K562 (cell line): ENCODE data around the gene ZC3H12A. TPM values are rescaled to one million over a fixed set of nuclear protein-coding genes. Genes with fewer than 3 reads are reported as not detected.

Experiments used
- ARID3B ChIP-seq: fragments of 250-450 bp; sonication (Bioruptor Pico); IDR thresholded peaks from 2 replicates; pipeline ENCODE4 v1.4.0; 2020; ENCODE audit warnings: borderline replicate concordance
- CTCFL ChIP-seq: IDR thresholded peaks from 2 replicates; pipeline ENCODE4 v1.6.1; 2011; ENCODE audit warnings: borderline replicate concordance, low read depth, mild to moderate bottlenecking, moderate library complexity, low read length; ENCODE audit not compliant: insufficient read depth, poor library complexity, severe bottlenecking
- DMBX1 ChIP-seq: fragments of 250-450 bp; sonication (Bioruptor Pico); IDR thresholded peaks from 2 replicates; pipeline ENCODE4 v1.8.0; 2022; ENCODE audit warnings: inconsistent platforms, mild to moderate bottlenecking, moderate library complexity, borderline replicate concordance
- ELK3 ChIP-seq: fragments of 450-650 bp; formaldehyde crosslinking; IDR thresholded peaks from 2 replicates; pipeline ENCODE4 v1.4.0; 2020; ENCODE audit warnings: mild to moderate bottlenecking
- ETS1 ChIP-seq: conservative IDR thresholded peaks from 2 replicates; pipeline ENCODE4 v1.6.1; 2011; ENCODE audit warnings: low read depth, mild to moderate bottlenecking, low read length; ENCODE audit not compliant: control insufficient read depth
- HDAC1 ChIP-seq, 2 experiments: fragments of 450-650 bp; IDR thresholded peaks; 2 replicates each; pipeline ENCODE4 v1.6.1; 2016 to 2017; ENCODE audit warnings: inconsistent platforms in 1 of 2, mild to moderate bottlenecking in 1 of 2, moderate library complexity in 1 of 2
- HDGF ChIP-seq: fragments of 450-650 bp; IDR thresholded peaks from 2 replicates; pipeline ENCODE4 v1.6.1; 2016
- HES1 ChIP-seq: fragments of 450-650 bp; IDR thresholded peaks from 2 replicates; pipeline ENCODE4 v1.6.1; 2016; ENCODE audit warnings: low read depth, mild to moderate bottlenecking, moderate library complexity
- IRF2 ChIP-seq: sonication (generic); formaldehyde crosslinking; IDR thresholded peaks from 2 replicates; pipeline ENCODE4 v1.8.1; 2022; ENCODE audit warnings: mild to moderate bottlenecking, missing genetic modification reagents
- MTA2 ChIP-seq: fragments of 450-650 bp; IDR thresholded peaks from 2 replicates; pipeline ENCODE4 v1.6.1; 2016; ENCODE audit warnings: low read depth
- NCOA6 ChIP-seq: fragments of 450-650 bp; IDR thresholded peaks from 2 replicates; pipeline ENCODE4 v1.6.1; 2017; ENCODE audit warnings: mild to moderate bottlenecking
- PHB ChIP-seq: fragments of 250-450 bp; sonication (Bioruptor Pico); IDR thresholded peaks from 2 replicates; pipeline ENCODE4 v1.5.0; 2021
- TAF7 ChIP-seq: fragments of 450-650 bp; IDR thresholded peaks from 2 replicates; pipeline ENCODE4 v1.6.1; 2016; ENCODE audit warnings: missing genetic modification characterization, missing compliant biosample characterization
- TBP ChIP-seq: optimal IDR thresholded peaks from 2 replicates; pipeline ENCODE3; 2011; ENCODE audit warnings: low read depth, low read length, improper control_type of control experiment
- TSC22D4 ChIP-seq: fragments of 450-650 bp; IDR thresholded peaks from 2 replicates; pipeline ENCODE4 v1.6.1; 2016; ENCODE audit warnings: missing genetic modification characterization, missing biosample characterization, control low read depth
- ZNF184 ChIP-seq: sonication (generic); formaldehyde crosslinking; IDR thresholded peaks from 2 replicates; pipeline ENCODE4 v1.5.0; 2020; ENCODE audit warnings: missing genetic modification reagents
- ZNF561 ChIP-seq: fragments of 450-650 bp; formaldehyde crosslinking; conservative IDR thresholded peaks from 2 replicates; pipeline ENCODE4 v1.4.0; 2020; ENCODE audit warnings: mild to moderate bottlenecking, moderate library complexity
- ZNF589 ChIP-seq: fragments of 200-800 bp; sonication (Bioruptor generic); IDR thresholded peaks from 2 replicates; pipeline ENCODE4 v1.6.1; 2016; ENCODE audit warnings: low read depth, missing genetic modification characterization, missing compliant biosample characterization
- polyA plus RNA-seq, 8 experiments: library from polyadenylated mRNA; depleted of rRNA in 4 of 8; stranded (reverse) in 5 of 8; unstranded in 3 of 8; fragments of >200 nt; fragmentation: Nextera tagmentation in 2 of 8; fragmentation: Illumina TruSeq in 1 of 8; extraction: Ambion mirVana in 2 of 8; extraction: Trizol in 1 of 8; gene quantifications; 2 replicates each; pipeline versions ENCODE4 v1.2.1 to v1.2.3, GENCODE V29; 2011 to 2014; ENCODE audit warnings: inconsistent platforms in 1 of 8, missing spikeins in 1 of 8
- total RNA-seq, 7 experiments: library from RNA; depleted of rRNA in 6 of 7; stranded (reverse); fragments of >200 nt in 6 of 7; fragmentation: Illumina TruSeq in 2 of 7; extraction: Trizol in 2 of 7; gene quantifications; 2 replicates each; pipeline versions ENCODE4 v1.2.1 to v1.2.3, GENCODE V29; 2011 to 2021; ENCODE audit warnings: low replicate concordance in 1 of 7
- TF ChIP-seq, protein P1 (sequence below): fragments of 450-650 bp; IDR thresholded peaks from 2 replicates; pipeline ENCODE4 v1.6.1; 2016; ENCODE audit warnings: borderline replicate concordance

The ZC3H12A gene
- total and polyA plus RNA-seq, 9 of the 15 experiments (the other 6 are each of a cell fraction or from before 2014, with no cell fraction given): 0.14 to 9.4 (median 6.7) TPM

DNA sequence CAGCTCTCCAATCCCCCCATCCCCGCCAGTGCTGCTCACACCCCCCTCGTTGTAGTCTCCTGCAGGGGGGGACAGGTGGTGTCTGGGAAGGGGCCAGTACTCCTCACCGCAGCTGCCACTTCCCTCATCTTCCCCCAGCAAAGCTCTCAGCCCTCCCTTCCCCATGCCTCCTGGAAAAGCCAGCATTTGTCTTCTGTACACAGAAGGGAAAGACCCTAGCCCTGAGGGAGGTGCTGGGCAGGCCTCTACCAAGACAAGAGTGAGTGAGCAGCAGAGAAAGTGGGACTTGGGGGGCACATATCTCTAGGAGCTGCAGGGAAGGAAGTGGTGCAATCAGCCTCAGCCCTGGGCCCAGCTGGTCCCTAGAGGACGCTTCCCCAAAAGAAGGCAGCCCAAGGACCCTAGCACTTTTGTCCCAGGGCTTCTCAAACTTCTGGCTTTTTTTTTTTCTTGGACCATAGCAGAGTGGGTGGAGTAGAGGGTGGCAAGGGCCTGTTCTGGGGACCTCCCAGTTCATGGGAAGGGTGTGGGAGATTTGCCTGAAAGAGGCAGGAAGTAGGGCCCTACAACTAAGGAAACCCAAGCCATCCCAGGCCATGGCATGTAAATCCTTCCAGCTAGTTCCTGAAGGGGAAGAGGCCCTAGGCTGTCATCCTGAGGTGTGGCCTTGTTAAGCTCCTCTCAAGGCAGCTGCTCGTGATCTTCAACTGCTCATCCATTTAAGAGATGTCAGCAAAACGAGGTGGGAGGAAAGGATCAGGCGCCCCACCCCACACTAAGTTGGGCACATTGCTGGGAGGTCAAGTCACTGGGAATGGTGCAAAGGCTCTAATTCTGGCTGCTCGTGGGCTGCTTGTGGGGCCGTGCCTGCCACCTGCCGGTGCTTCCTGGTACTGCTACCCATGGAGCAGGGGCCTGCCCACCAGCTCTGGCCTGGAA is 12.6 kb downstream of the ZC3H12A start (continued):
- TF ChIP-seq TBP (no peak), HDAC1 (IDR thresholded peaks at IDR 0.05) (no peak), ZNF561 (no peak), ELK3 (CRISPR knock-in tag) (no peak), MTA2 (no peak), NCOA6 (no peak), ZNF589 (CRISPR knock-in tag) (no peak), ETS1 (no peak), DMBX1 (CRISPR knock-in tag) (no peak), ZNF184 (CRISPR knock-in tag) (no peak), TAF7 (no peak), IRF2 (CRISPR knock-in tag) (no peak), ARID3B (CRISPR knock-in tag) (no peak), HES1 (no peak), CTCFL (peak; percentile 80), PHB (CRISPR knock-in tag) (peak; percentile 34; the same call in 1 of the 2 replicates), TSC22D4 (tag) (no peak), HDGF (peak; percentile 91)
- TF ChIP-seq, protein P1, sequence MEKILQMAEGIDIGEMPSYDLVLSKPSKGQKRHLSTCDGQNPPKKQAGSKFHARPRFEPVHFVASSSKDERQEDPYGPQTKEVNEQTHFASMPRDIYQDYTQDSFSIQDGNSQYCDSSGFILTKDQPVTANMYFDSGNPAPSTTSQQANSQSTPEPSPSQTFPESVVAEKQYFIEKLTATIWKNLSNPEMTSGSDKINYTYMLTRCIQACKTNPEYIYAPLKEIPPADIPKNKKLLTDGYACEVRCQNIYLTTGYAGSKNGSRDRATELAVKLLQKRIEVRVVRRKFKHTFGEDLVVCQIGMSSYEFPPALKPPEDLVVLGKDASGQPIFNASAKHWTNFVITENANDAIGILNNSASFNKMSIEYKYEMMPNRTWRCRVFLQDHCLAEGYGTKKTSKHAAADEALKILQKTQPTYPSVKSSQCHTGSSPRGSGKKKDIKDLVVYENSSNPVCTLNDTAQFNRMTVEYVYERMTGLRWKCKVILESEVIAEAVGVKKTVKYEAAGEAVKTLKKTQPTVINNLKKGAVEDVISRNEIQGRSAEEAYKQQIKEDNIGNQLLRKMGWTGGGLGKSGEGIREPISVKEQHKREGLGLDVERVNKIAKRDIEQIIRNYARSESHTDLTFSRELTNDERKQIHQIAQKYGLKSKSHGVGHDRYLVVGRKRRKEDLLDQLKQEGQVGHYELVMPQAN: no peak
